GM12878 (cell line): ENCODE results near the gene CFAP299. TPM values are rescaled to one million over a fixed set of nuclear protein-coding genes. Genes with fewer than 3 reads are reported as not detected.

Experiments
- ATAC-seq: fragments of 200-7000 bp; cut with Tn5 transposase; 3 replicates; pipeline ENCODE4 v1.9.1; 2020; ENCODE audit warnings: mild to moderate bottlenecking, moderate library complexity
- BruUV-seq: library from RNA; stranded (reverse); fragments of 400-500 nt; replicated peaks from 2 replicates; lab custom pipeline; 2021; lab: Mats Ljungman, UMichigan
- CTCF ChIA-PET: fragments of 300-600 bp; sonication (Branson Sonifier 250); formaldehyde crosslinking; extraction: SDS; loops from one replicate; lab custom pipeline; 2021; ENCODE audit warnings: inconsistent platforms; lab: Yijun Ruan, JAX
- POLR2A ChIA-PET: fragments of 350-600 bp; formaldehyde crosslinking; extraction: SDS; loops from one replicate; lab custom pipeline; 2021; ENCODE audit warnings: inconsistent platforms; lab: Charles Lee
- RAD21 ChIA-PET: fragments of 300-600 bp; sonication (Branson Sonifier 250); formaldehyde crosslinking; loops from one replicate; lab custom pipeline; 2023; ENCODE audit warnings: antibody characterized with exemption; ENCODE audit not compliant: unreplicated experiment; lab: Charles Lee
- SMC1A ChIA-PET: fragments of 300-600 bp; sonication (Branson Sonifier 250); formaldehyde crosslinking; loops from one replicate; lab custom pipeline; 2023; ENCODE audit not compliant: unreplicated experiment, uncharacterized antibody; lab: Charles Lee
- DNase-seq: peaks from one replicate; pipeline ENCODE4 v3.0.0-alpha.2; 2011; ENCODE audit warnings: low read depth, low spot score
- FAIRE-seq: peaks from 3 replicates; lab custom pipeline; 2011; peaks lifted over from hg19 to GRCh38; lab: Jason Lieb, UNC
- H2AFZ ChIP-seq: 2 replicates; pipeline ENCODE4 v1.6.0; 2011; ENCODE audit warnings: low read depth, low read length, control low read depth; ENCODE audit not compliant: control insufficient read depth
- H3K27ac ChIP-seq: 2 replicates; pipeline ENCODE4 v1.5.1; 2011; ENCODE audit warnings: control low read depth; ENCODE audit not compliant: control insufficient read depth, insufficient read depth
- H3K27me3 ChIP-seq, 2 experiments: replicated peaks in 1 of 2; 2 replicates each; pipeline versions ENCODE4 v1.6.0 to v1.6.1; 2011; ENCODE audit warnings: low read length in 1 of 2; ENCODE audit not compliant: control insufficient read depth in 2 of 2, insufficient read depth in 2 of 2
- H3K36me3 ChIP-seq, 2 experiments: 2 replicates each; pipeline ENCODE4 v1.5.1; 2011; ENCODE audit warnings: low read length in 1 of 2; ENCODE audit not compliant: control insufficient read depth in 2 of 2, insufficient read depth in 2 of 2
- H3K4me1 ChIP-seq: 2 replicates; pipeline ENCODE4 v1.6.1; 2011; ENCODE audit warnings: mild to moderate bottlenecking, low read length, moderate library complexity, mixed read lengths; ENCODE audit not compliant: control insufficient read depth, insufficient read depth
- H3K4me2 ChIP-seq: 2 replicates; pipeline ENCODE4 v1.6.0; 2011; ENCODE audit warnings: control low read depth; ENCODE audit not compliant: control insufficient read depth, insufficient read depth
- H3K4me3 ChIP-seq: fragments of 200-600 bp; sonication (generic); 2 replicates; pipeline ENCODE4 v1.5.1; 2016
- H3K79me2 ChIP-seq: 2 replicates; pipeline ENCODE4 v1.6.0; 2011; ENCODE audit warnings: low read length; ENCODE audit not compliant: control insufficient read depth, insufficient read depth
- H3K9ac ChIP-seq: 2 replicates; pipeline ENCODE4 v1.8.0; 2011; ENCODE audit warnings: low read length, control low read depth, mixed read lengths; ENCODE audit not compliant: control insufficient read depth, insufficient read depth
- H3K9me3 ChIP-seq: replicated peaks from 3 replicates; pipeline ENCODE4 v1.5.1; 2011; ENCODE audit warnings: mild to moderate bottlenecking, low read length; ENCODE audit not compliant: control insufficient read depth, insufficient read depth
- H4K20me1 ChIP-seq: 2 replicates; pipeline ENCODE4 v1.6.0; 2011; ENCODE audit not compliant: control insufficient read depth, insufficient read depth
- BCL11A ChIP-seq: IDR thresholded peaks from 2 replicates; pipeline ENCODE4 v1.6.1; 2011; ENCODE audit warnings: low read depth, low read length
- CBX5 ChIP-seq: sonication (generic); IDR thresholded peaks from 2 replicates; pipeline ENCODE4 v1.6.1; 2016; ENCODE audit warnings: low read depth, moderate library complexity, mild to moderate bottlenecking, inconsistent platforms
- CHD4 ChIP-seq: fragments of 200-600 bp; sonication (generic); IDR thresholded peaks from 2 replicates; pipeline ENCODE4 v1.6.1; 2016; ENCODE audit warnings: mild to moderate bottlenecking
- E2F8 ChIP-seq: fragments of 450-650 bp; IDR thresholded peaks from 2 replicates; pipeline ENCODE4 v1.6.1; 2018; ENCODE audit warnings: mild to moderate bottlenecking, low read depth, moderate library complexity; ENCODE audit not compliant: partially characterized antibody
- EGR1 ChIP-seq, 2 experiments: IDR thresholded peaks; 1 replicate in 1 of 2; 2 replicates in 1 of 2; pipeline ENCODE4 v1.6.1; 2011 to 2012; ENCODE audit warnings: low read depth in 2 of 2, low read length in 2 of 2, borderline replicate concordance in 1 of 2, mild to moderate bottlenecking in 1 of 2, moderate library complexity in 1 of 2
- ELK1 ChIP-seq: IDR thresholded peaks from 2 replicates; pipeline ENCODE4 v1.6.1; 2012; ENCODE audit warnings: low read depth, low read length, improper control_type of control experiment
- IKZF1 ChIP-seq: fragments of 450-650 bp; conservative IDR thresholded peaks from 2 replicates; pipeline ENCODE4 v1.6.1; 2017; ENCODE audit warnings: antibody characterized with exemption, mild to moderate bottlenecking
- MTA2 ChIP-seq: fragments of 450-650 bp; IDR thresholded peaks from 2 replicates; pipeline ENCODE4 v1.6.1; 2016; ENCODE audit warnings: low read depth, mild to moderate bottlenecking, moderate library complexity
- PAX8 ChIP-seq: fragments of 450-650 bp; IDR thresholded peaks from 2 replicates; pipeline ENCODE4 v1.6.1; 2017; ENCODE audit warnings: mild to moderate bottlenecking, moderate library complexity
- SIN3A ChIP-seq: IDR thresholded peaks from 2 replicates; pipeline ENCODE4 v1.6.1; 2012; ENCODE audit warnings: low read depth, low read length, improper control_type of control experiment
- SMARCA5 ChIP-seq: fragments of 450-650 bp; IDR thresholded peaks from 2 replicates; pipeline ENCODE4 v1.6.1; 2017; ENCODE audit warnings: mild to moderate bottlenecking
- TARDBP ChIP-seq: IDR thresholded peaks from 2 replicates; pipeline ENCODE4 v1.6.1; 2016; ENCODE audit warnings: borderline replicate concordance
- YBX1 ChIP-seq: fragments of 450-650 bp; IDR thresholded peaks from 2 replicates; pipeline ENCODE4 v1.6.1; 2016; ENCODE audit warnings: antibody characterized with exemption
- ZNF217 ChIP-seq: fragments of 450-650 bp; IDR thresholded peaks from 2 replicates; pipeline ENCODE4 v1.6.1; 2017; ENCODE audit warnings: antibody characterized with exemption, mild to moderate bottlenecking
- ZNF274 ChIP-seq: IDR thresholded peaks from one replicate; pipeline ENCODE4 v1.8.0; 2011; ENCODE audit not compliant: insufficient read length, insufficient read depth
- WGBS: methylation state at CpG from one replicate; pipeline ENCODE4 v1.1.6; 2016; ENCODE audit warnings: low lambda C conversion rate; ENCODE audit not compliant: insufficient replicate concordance, insufficient coverage; ENCODE audit errors: missing lambda C conversion rate; 5-methylcytosine and 5-hydroxymethylcytosine counted together
- in situ Hi-C: fragments of 300-500 bp; cut with MboI; formaldehyde crosslinking; loops from 9 replicates; pipeline ENCODE4 v1.14.3; 2018; ENCODE audit warnings: mixed read lengths
- intact Hi-C: fragments of 100-400 bp; cut with micrococcal nuclease; formaldehyde crosslinking; loops from one replicate; pipeline ENCODE4 v1.14.2; 2022; ENCODE audit not compliant: unreplicated experiment
- polyA plus RNA-seq, 11 experiments: library from polyadenylated mRNA; depleted of rRNA in 4 of 11; unstranded in 6 of 11; stranded (reverse) in 5 of 11; fragments of >200 nt; fragmentation: Nextera tagmentation in 4 of 11; fragmentation: Illumina TruSeq in 1 of 11; extraction: Ambion mirVana in 4 of 11; extraction: Trizol in 1 of 11; gene quantifications; 1 replicate in 1 of 11; 2 replicates in 10 of 11; pipeline versions ENCODE4 v1.2.1 to v1.2.3, GENCODE V29; 2011 to 2016; ENCODE audit warnings: inconsistent platforms in 2 of 11, missing spikeins in 2 of 11, low read depth in 1 of 11
- total RNA-seq, 4 experiments: library from RNA; depleted of rRNA in 3 of 4; stranded (reverse); fragments of >200 nt in 3 of 4; fragmentation: Illumina TruSeq in 1 of 4; extraction: Trizol in 1 of 4; gene quantifications; 2 replicates each; pipeline versions ENCODE4 v1.2.1 to v1.2.3, GENCODE V29; 2013 to 2021
- TF ChIP-seq, protein P1 (sequence below): IDR thresholded peaks from 2 replicates; pipeline ENCODE4 v1.6.1; 2012; ENCODE audit warnings: low read depth, low read length, improper control_type of control experiment

CFAP299 gene
- total and polyA plus RNA-seq, 10 of the 15 experiments (the other 5 are each of a cell fraction or from before 2014, with no cell fraction given), result 0.06 to 0.34 TPM; not detected in 8

DNA sequence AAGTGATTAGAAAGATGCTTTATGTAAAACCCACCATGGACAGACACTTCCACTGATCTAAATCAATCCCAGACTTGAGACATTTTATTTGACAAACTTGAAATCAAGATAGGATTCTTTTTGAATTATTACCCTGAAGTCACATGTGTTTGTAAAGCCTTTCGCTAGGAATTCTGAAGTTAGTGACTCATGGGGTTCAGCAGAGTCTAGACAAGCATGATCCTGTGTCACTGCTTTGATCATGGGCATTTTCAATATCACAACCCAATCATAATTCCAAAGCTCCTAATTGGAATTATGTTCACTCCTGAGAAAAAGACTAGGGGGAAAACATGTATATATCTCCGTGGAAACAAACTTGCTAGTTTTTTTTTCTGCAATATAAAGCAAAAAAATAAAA is 627.5 kb downstream of the CFAP299 start:
- SMC1A ChIA-PET, result interaction anchor here (1.6 kb wide), 1 partner anchor 14 kb away, joined by 4 read pairs; no protein-coding TSS in a partner anchor
- no peak for TF ChIP-seq PAX8
- no peak for TF ChIP-seq TARDBP
- in situ Hi-C loops (no loop called here), intact Hi-C loops (no loop called here)
- RAD21 ChIA-PET, result interaction anchor here (1.0 kb wide), 1 partner anchor 52 kb away, joined by 3 read pairs; no protein-coding TSS in a partner anchor
- H3K4me1 ChIP-seq, result no peaks in the 10 kb centered on the region
- H3K27me3 ChIP-seq, result no peaks in the 10 kb centered on the region
- H3K4me2 ChIP-seq, result no peak overlapping the region
- no TSS peak for BruUV-seq
- H3K9me3 ChIP-seq, result no peaks in the 10 kb centered on the region
- FAIRE-seq (no peak), ATAC-seq (no peak), DNase-seq (no peak)
- no peaks in the 10 kb centered on the region for H3K36me3 ChIP-seq
- H3K4me3 ChIP-seq, result no peak overlapping the region
- H3K79me2 ChIP-seq, result no peaks in the 10 kb centered on the region
- no peaks in the 10 kb centered on the region for H4K20me1 ChIP-seq
- no peak overlapping the region for H3K9ac ChIP-seq
- WGBS, result 0% methylated on average over 2 of the region's 2 CpGs
- H2AFZ ChIP-seq, result no peak overlapping the region
- CTCF ChIA-PET, result interaction anchor here (0.6 to 2.6 kb wide), 5 partner anchors 9 to 1580 kb away, joined by 3 to 8 read pairs (median 3); no protein-coding TSS in a partner anchor
- H3K27ac ChIP-seq, result no peak overlapping the region
- POLR2A ChIA-PET, result interaction anchor here (0.6 kb wide), 1 partner anchor 209 kb away, joined by 3 read pairs; no protein-coding TSS in a partner anchor

DNA sequence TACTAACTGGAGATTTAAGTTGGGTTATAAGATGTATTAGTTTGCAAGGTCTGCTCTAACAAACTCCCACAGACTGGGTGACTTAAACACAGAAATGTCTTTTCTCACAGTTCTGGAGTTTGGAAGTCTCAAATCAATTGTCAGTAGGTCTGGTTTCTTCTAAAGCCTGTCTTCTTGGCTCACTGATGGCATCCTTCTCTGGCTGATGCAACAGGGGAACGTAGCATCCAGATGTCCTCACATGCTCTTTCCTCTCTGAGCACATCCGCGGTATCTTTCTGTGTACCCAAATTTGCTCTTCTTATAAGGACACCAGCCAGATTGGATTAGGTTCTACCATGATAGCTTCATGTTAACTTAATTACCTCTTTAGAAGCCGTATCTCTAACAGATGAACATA is 631.8 kb downstream of the CFAP299 start:
- no peak overlapping the region for H3K27ac ChIP-seq
- ChIA-PET CTCF (no interaction called here), POLR2A (no interaction called here), RAD21 (no interaction called here), SMC1A (no interaction called here)
- no peaks in the 10 kb centered on the region for H3K4me1 ChIP-seq
- no peaks in the 10 kb centered on the region for H3K79me2 ChIP-seq
- no peaks in the 10 kb centered on the region for H4K20me1 ChIP-seq
- no peaks in the 10 kb centered on the region for H3K36me3 ChIP-seq
- in situ Hi-C loops, result no loop called here
- intact Hi-C loops, result no loop called here
- 61% methylated on average over 4 of the region's 4 CpGs for WGBS
- ATAC-seq (no peak), DNase-seq (no peak), FAIRE-seq (no peak)
- no TSS peak for BruUV-seq
- H3K4me3 ChIP-seq, result no peak overlapping the region
- H3K9ac ChIP-seq, result no peak overlapping the region
- no peak overlapping the region for H3K4me2 ChIP-seq
- no peaks in the 10 kb centered on the region for H3K27me3 ChIP-seq
- H2AFZ ChIP-seq, result no peak overlapping the region
- H3K9me3 ChIP-seq, result no peaks in the 10 kb centered on the region
- no peak for TF ChIP-seq YBX1
- TF ChIP-seq ZNF274, result no peak
- TF ChIP-seq CBX5, result no peak
- no peak for TF ChIP-seq BCL11A
- TF ChIP-seq ELK1, result no peak
- no peak for TF ChIP-seq IKZF1
- TF ChIP-seq E2F8, result no peak
- TF ChIP-seq SMARCA5, result no peak
- TF ChIP-seq CHD4, result no peak
- TF ChIP-seq EGR1 (IDR thresholded peaks at IDR 0.05; ENCODE audit: borderline replicate concordance in 1 of 2, low read depth in 2 of 2, low read length in 2 of 2), result no peak
- no peak for TF ChIP-seq MTA2
- TF ChIP-seq, protein P1, sequence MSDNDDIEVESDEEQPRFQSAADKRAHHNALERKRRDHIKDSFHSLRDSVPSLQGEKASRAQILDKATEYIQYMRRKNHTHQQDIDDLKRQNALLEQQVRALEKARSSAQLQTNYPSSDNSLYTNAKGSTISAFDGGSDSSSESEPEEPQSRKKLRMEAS, result no peak
- TF ChIP-seq ZNF217, result no peak
- TF ChIP-seq SIN3A, result no peak
